ENCODE measurements around the gene CLCN6. TPM values are rescaled to one million over a fixed set of nuclear protein-coding genes. Genes with fewer than 3 reads are reported as not detected.

Gene CLCN6
- polyA plus RNA-seq, 1 donor (not counting 4 experiments of a cell fraction or from before 2014, with no cell fraction given) = 7.4 TPM

GRCh38 chr1:11780380-11781147 is 25.4 kb upstream of the CLCN6 start:
- H3K4me1 ChIP-seq (ENCODE audit: control insufficient read depth, extremely low read depth, insufficient read depth, low read length) = peaks cover 4% of the 10 kb centered on the region
- no peak overlapping the region for H3K27ac ChIP-seq (ENCODE audit: control insufficient read depth, insufficient read depth, low read length)
- no peak for DNase-seq (ENCODE audit: low read depth, low spot score)
- H3K4me3 ChIP-seq (ENCODE audit: control insufficient read depth in 2 of 3, extremely low read depth in 1 of 3, insufficient read depth in 2 of 3, low read depth in 1 of 3, low read length in 3 of 3) = no peak overlapping the region
- no peak overlapping the region for H3K9ac ChIP-seq (ENCODE audit: control insufficient read depth, extremely low read depth, insufficient read depth, low read length)
- no peak overlapping the region for H2AFZ ChIP-seq (ENCODE audit: control insufficient read depth, low read length)
- no peaks in the 10 kb centered on the region for H4K20me1 ChIP-seq (ENCODE audit: control insufficient read depth, extremely low read depth, insufficient read depth, low read length)
- no peaks in the 10 kb centered on the region for H3K9me1 ChIP-seq (ENCODE audit: control insufficient read depth, extremely low read depth, insufficient read depth, low read length)
- no peaks in the 10 kb centered on the region for H3K36me3 ChIP-seq (ENCODE audit: control insufficient read depth in 2 of 2, extremely low read depth in 1 of 2, insufficient read depth in 2 of 2, low read length in 2 of 2)
- dilution Hi-C loops (cut with MboI; ENCODE audit: extremely low pct_ligation_motif_present, low sequenced_read_pairs) = no loop called here
- H3K4me2 ChIP-seq (ENCODE audit: control insufficient read depth, extremely low read depth, insufficient read depth, low read depth, low read length) = no peak overlapping the region
- H3K9me3 ChIP-seq (ENCODE audit: control insufficient read depth, low read depth, low read length) = no peaks in the 10 kb centered on the region
- H3K79me2 ChIP-seq (ENCODE audit: control insufficient read depth, insufficient read depth, low read length) = no peaks in the 10 kb centered on the region
- no peak for FAIRE-seq
- no peaks in the 10 kb centered on the region for H3K27me3 ChIP-seq (ENCODE audit: control insufficient read depth, extremely low read depth, insufficient read depth, low read length)
- no peak for TF ChIP-seq CTCF (optimal IDR thresholded peaks at IDR 0.05 in 1 of 3, IDR thresholded peaks at IDR 0.05 in 1 of 3, conservative IDR thresholded peaks at IDR 0.05 in 1 of 3; ENCODE audit: extremely low read depth in 1 of 3, insufficient read depth in 2 of 3, low read length in 3 of 3)
- TF ChIP-seq EZH2 (IDR thresholded peaks at IDR 0.05; ENCODE audit: low read length) = no peak

- no peak for TF ChIP-seq CTCF (optimal IDR thresholded peaks at IDR 0.05 in 1 of 3, IDR thresholded peaks at IDR 0.05 in 1 of 3, conservative IDR thresholded peaks at IDR 0.05 in 1 of 3; ENCODE audit: extremely low read depth in 1 of 3, insufficient read depth in 2 of 3, low read length in 3 of 3)
- no peak for TF ChIP-seq EZH2 (IDR thresholded peaks at IDR 0.05; ENCODE audit: low read length)
- Histone ChIP-seq H3K4me2 (ENCODE audit: control insufficient read depth, extremely low read depth, insufficient read depth, low read depth, low read length) (no peak overlapping the region), H3K36me3 (ENCODE audit: control insufficient read depth in 2 of 2, extremely low read depth in 1 of 2, insufficient read depth in 2 of 2, low read length in 2 of 2) (no peaks in the 10 kb centered on the region), H3K4me3 (ENCODE audit: control insufficient read depth in 2 of 3, extremely low read depth in 1 of 3, insufficient read depth in 2 of 3, low read depth in 1 of 3, low read length in 3 of 3) (no peak overlapping the region), H3K27ac (ENCODE audit: control insufficient read depth, insufficient read depth, low read length) (no peak overlapping the region), H3K4me1 (ENCODE audit: control insufficient read depth, extremely low read depth, insufficient read depth, low read length) (peaks cover 4% of the 10 kb centered on the region), H3K9me3 (ENCODE audit: control insufficient read depth, low read depth, low read length) (no peaks in the 10 kb centered on the region), H3K9ac (ENCODE audit: control insufficient read depth, extremely low read depth, insufficient read depth, low read length) (no peak overlapping the region), H4K20me1 (ENCODE audit: control insufficient read depth, extremely low read depth, insufficient read depth, low read length) (no peaks in the 10 kb centered on the region), H2AFZ (ENCODE audit: control insufficient read depth, low read length) (no peak overlapping the region), H3K9me1 (ENCODE audit: control insufficient read depth, extremely low read depth, insufficient read depth, low read length) (no peaks in the 10 kb centered on the region), H3K27me3 (ENCODE audit: control insufficient read depth, extremely low read depth, insufficient read depth, low read length) (no peaks in the 10 kb centered on the region), H3K79me2 (ENCODE audit: control insufficient read depth, insufficient read depth, low read length) (no peaks in the 10 kb centered on the region)
- DNase-seq (ENCODE audit: low read depth, low spot score) (no peak), FAIRE-seq (no peak)
- dilution Hi-C loops (cut with MboI; ENCODE audit: extremely low pct_ligation_motif_present, low sequenced_read_pairs) = no loop called here
Measured at GRCh38 chr1:11781297-11781696, 24.7 kb upstream of the CLCN6 start.

Data from keratinocyte (primary cell).